ENCODE measurements around the gene SIPA1L3. TPM values are rescaled to one million over a fixed set of nuclear protein-coding genes. Genes with fewer than 3 reads are reported as not detected.
"Not testable (repeated sequence)": the region's sequence is repeated elsewhere in the genome, so short reads cannot be mapped to it uniquely, and the experiment has no call there.

SIPA1L3 gene
- total RNA-seq, 2 donors from 2014 or later, result 10.9 to 20.5 TPM

DNA sequence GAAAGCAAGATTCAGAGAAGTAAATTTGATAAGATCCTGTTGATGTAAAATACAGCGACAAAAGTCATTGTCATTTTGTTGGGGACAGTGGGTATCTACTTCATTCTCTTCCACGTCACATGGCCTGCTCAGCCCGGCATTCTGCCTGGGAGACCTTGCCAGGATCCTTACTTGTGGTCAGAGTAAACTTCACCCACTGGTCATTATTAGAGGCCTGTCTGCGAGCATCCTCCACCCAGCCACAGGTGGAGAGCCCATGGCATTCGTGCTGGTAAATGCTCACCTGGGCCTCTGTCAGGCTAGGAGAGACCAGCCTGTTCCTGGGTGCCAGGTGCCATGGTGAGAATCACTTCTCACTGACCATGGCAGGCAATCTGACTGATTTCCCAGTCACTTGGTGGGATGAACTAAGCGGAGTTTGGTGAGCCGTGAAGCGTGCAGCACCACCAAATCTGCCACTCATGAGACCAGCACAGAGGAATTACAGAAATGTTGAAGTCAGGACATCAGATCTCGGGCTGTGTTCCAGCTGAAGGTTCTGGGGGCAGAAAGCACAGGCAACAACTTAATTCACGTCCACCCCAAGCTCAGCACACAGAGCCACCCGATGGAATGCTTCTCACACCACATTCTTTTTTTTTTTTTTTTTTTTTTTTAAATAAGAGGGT lies 107.0 kb downstream of the SIPA1L3 start:
- DNase-seq (ENCODE audit: low spot score in 2 of 2) (no peak), ATAC-seq (no peak)
- no peaks in the 10 kb centered on the region for H3K36me3 Mint-ChIP-seq
- no peaks in the 10 kb centered on the region for H3K9me3 Mint-ChIP-seq
- no peak overlapping the region for H3K27ac Mint-ChIP-seq

- H3K36me3 Mint-ChIP-seq, result no peaks in the 10 kb centered on the region
- no peak overlapping the region for H3K27ac Mint-ChIP-seq
- no peaks in the 10 kb centered on the region for H3K9me3 Mint-ChIP-seq
- no peak for ATAC-seq
- no peak for DNase-seq (ENCODE audit: low spot score in 2 of 2)
These were observed 108.2 kb downstream of the SIPA1L3 start for GRCh38 chr19:38015216-38015615.

DNA sequence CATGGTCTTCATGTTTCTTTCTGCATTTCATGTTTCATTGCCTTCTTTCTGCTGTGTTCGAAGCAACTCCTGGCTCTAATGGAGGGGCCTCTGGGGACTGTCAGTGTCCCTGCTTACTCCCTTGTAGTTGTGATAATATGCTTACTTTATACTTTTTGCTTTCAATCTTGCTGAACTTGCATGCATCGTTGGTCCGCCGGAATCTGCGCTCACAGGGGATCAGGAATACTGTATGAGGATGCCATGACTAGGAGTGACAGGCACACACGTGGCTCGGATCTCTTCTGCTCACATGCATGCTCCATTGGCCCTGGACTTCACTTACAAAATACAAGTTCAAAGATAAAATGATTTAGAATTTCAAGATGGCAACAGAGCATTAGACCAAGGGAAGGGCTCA lies 108.8 kb downstream of the SIPA1L3 start:
- H3K27ac Mint-ChIP-seq, result no peak overlapping the region
- no peaks in the 10 kb centered on the region for H3K36me3 Mint-ChIP-seq
- ATAC-seq, result no peak
- DNase-seq (ENCODE audit: low spot score in 2 of 2), result no peak
- H3K9me3 Mint-ChIP-seq, result no peaks in the 10 kb centered on the region

GRCh38 chr19:38017401-38018151 lies 110.6 kb downstream of the SIPA1L3 start:
- Mint-ChIP-seq H3K27ac (peak overlapping the region; percentile 2 to 60), H3K36me3 (no peaks in the 10 kb centered on the region), H3K9me3 (no peaks in the 10 kb centered on the region)
- DNase-seq (ENCODE audit: low spot score in 2 of 2), result no peak
- ATAC-seq, result no peak

GRCh38 chr19:38018694-38019395 lies 111.8 kb downstream of the SIPA1L3 start:
- no peak overlapping the region for H3K27ac Mint-ChIP-seq
- no peaks in the 10 kb centered on the region for H3K36me3 Mint-ChIP-seq
- H3K9me3 Mint-ChIP-seq, result no peaks in the 10 kb centered on the region
- DNase-seq (ENCODE audit: low spot score in 2 of 2), result no peak
- no peak for ATAC-seq

DNA sequence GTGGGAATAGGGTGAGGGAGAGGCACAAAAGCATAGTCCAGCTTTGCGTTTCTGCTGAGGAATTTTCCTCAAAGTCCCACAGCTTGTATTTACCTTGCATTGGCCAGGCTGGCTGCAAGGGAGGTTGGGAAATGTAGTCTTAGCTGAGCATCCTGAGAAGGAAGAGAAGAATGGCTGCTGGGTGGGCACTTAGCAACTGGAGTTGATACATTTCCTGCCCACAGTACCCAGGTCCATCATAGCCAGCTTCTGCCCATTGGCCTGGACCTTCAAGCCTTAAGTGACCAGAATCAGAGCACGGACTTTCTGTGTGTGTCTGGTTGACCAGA lies 112.4 kb downstream of the SIPA1L3 start:
- no peaks in the 10 kb centered on the region for H3K36me3 Mint-ChIP-seq
- ATAC-seq (no peak), DNase-seq (ENCODE audit: low spot score in 2 of 2) (no peak)
- no peaks in the 10 kb centered on the region for H3K9me3 Mint-ChIP-seq
- no peak overlapping the region for H3K27ac Mint-ChIP-seq

- H3K9me3 Mint-ChIP-seq, result no peaks in the 10 kb centered on the region
- peak overlapping the region in 1 of 2 donors; percentile 55 for H3K27ac Mint-ChIP-seq
- no peak for ATAC-seq
- DNase-seq (ENCODE audit: low spot score in 2 of 2), result no peak
- H3K36me3 Mint-ChIP-seq, result no peaks in the 10 kb centered on the region
These were observed 113.3 kb downstream of the SIPA1L3 start for GRCh38 chr19:38020311-38020710.

GRCh38 chr19:38021352-38021751 lies 114.3 kb downstream of the SIPA1L3 start:
- no peaks in the 10 kb centered on the region for H3K9me3 Mint-ChIP-seq
- ATAC-seq, result no peak
- DNase-seq (ENCODE audit: low spot score in 2 of 2), result no peak
- no peak overlapping the region for H3K27ac Mint-ChIP-seq
- H3K36me3 Mint-ChIP-seq, result no peaks in the 10 kb centered on the region

DNA sequence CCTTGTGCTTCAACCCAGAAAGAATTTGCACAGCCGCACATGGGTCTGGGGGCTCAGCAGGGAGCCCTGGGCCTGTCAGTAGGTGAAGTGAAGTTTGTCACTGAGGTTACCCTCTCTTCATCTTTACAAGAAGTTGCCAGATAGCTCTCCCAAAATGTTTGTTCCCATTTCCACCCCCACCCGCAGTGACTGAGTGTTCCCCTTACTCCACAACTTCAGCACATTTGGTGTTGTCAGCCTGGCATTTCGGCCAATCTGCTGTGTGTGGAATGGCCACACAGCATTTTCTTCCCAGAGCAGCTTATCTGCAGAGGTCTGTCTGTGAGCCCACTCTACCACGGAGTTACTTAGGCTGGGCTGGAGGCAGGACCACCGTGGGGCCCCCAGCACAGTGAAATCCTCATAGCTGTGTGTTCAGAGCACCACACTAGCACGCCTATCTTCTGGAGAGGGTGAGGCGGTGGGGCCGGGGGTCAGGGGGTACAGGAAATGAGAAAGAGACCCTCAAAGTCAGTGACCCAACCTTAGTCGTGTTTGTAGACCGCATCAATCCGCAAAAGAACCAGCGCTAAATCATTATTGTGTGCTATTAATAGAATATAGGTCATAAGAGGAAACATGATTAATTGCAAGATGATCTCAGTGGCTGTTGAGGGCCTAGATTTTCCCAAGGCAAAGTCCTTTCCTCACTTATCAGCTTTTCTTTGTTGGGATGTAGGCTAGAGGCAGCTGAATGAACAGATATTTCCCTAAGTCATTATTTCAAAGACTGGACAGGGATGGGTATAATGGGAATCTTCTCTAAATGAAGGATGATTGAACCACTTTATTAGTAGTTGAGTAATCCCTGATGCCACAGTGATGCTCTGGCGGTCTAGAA lies 116.0 kb downstream of the SIPA1L3 start:
- DNase-seq (ENCODE audit: low spot score in 2 of 2), result no peak
- ATAC-seq, result no peak
- Mint-ChIP-seq H3K27ac (peak overlapping the region; percentile 49 to 55), H3K36me3 (no peaks in the 10 kb centered on the region), H3K9me3 (no peaks in the 10 kb centered on the region)

GRCh38 chr19:38023671-38024541 lies 116.9 kb downstream of the SIPA1L3 start:
- DNase-seq (ENCODE audit: low spot score in 2 of 2) (no peak), ATAC-seq (no peak)
- Mint-ChIP-seq H3K27ac (peak overlapping the region; percentile 49 to 55), H3K9me3 (no peaks in the 10 kb centered on the region), H3K36me3 (no peaks in the 10 kb centered on the region)

GRCh38 chr19:38024992-38025908 lies 118.2 kb downstream of the SIPA1L3 start:
- no peaks in the 10 kb centered on the region for H3K9me3 Mint-ChIP-seq
- H3K36me3 Mint-ChIP-seq, result no peaks in the 10 kb centered on the region
- DNase-seq (ENCODE audit: low spot score in 2 of 2), result no peak

DNA sequence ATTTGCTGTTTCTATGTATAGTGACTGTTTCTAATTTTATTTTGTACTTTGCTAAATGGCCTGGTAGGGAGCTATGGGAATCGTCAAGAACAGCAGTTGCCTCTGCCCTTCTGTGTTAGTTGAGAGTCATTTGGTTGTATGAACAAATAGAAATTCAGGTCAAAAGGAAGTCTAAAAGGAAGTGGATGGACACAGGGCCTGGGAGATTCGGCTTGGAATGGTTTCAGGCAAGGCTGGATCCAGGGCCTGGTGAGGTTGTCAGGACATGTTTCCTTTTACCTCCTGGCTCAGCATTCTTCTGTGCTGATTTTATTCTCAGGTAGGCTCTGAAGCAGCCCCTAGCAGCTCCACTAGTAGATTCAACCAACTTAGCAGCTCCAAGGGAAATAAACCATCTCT lies 118.9 kb downstream of the SIPA1L3 start:
- no peak for ATAC-seq
- H3K36me3 Mint-ChIP-seq, result no peaks in the 10 kb centered on the region
- H3K27ac Mint-ChIP-seq, result no peak overlapping the region
- no peaks in the 10 kb centered on the region for H3K9me3 Mint-ChIP-seq
- no peak for DNase-seq (ENCODE audit: low spot score in 2 of 2)

More at GRCh38 chr19:38024992-38025908, 118.2 kb downstream of the SIPA1L3 start:
- peak overlapping the region in 1 of 2 donors; percentile 41 for H3K27ac Mint-ChIP-seq
- ATAC-seq, result no peak

GRCh38 chr19:38028913-38029510 lies 122.0 kb downstream of the SIPA1L3 start:
- H3K36me3 Mint-ChIP-seq, result peaks cover 0 to 6% of the 10 kb centered on the region in 2 donors
- no peak overlapping the region for H3K27ac Mint-ChIP-seq
- DNase-seq (ENCODE audit: low spot score in 2 of 2) (no peak), ATAC-seq (no peak)
- H3K9me3 Mint-ChIP-seq, result no peaks in the 10 kb centered on the region

- H3K9me3 Mint-ChIP-seq; DNase-seq (ENCODE audit: low spot score in 2 of 2); H3K36me3 Mint-ChIP-seq; ATAC-seq; H3K27ac Mint-ChIP-seq: not testable (repeated sequence)
These were observed 123.0 kb downstream of the SIPA1L3 start for GRCh38 chr19:38030001-38030400.
